Measurements from ENCODE around the gene GRAP2. TPM values are rescaled to one million over a fixed set of nuclear protein-coding genes. Genes with fewer than 3 reads are reported as not detected.

GRAP2 gene
- total and polyA plus RNA-seq, 2 donors (not counting 1 experiment from before 2014, with no cell fraction given): 13.5 to 26.4 TPM

DNA sequence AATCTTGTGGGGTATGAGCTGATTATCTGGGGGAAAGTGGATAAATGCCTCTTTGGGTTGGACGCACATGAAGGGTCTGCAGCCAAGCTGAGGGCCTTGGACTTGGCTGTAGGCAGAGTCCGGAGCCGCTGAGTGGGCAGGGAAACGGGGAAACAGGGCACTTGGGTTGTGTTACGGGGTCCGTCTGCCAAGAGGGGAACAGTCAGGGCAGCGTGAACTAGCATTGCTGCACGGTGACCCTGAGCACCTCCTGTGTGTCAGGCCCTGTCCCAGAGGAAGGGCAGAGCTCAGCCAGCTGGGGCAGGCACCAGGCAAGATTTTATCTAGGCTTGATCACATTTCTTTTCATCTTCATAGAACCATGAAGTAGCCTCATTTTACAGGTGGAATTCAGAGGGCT lies 105.8 kb downstream of the GRAP2 start:
- H3K27ac Mint-ChIP-seq: no peak overlapping the region
- no peak overlapping the region for H3K4me3 Mint-ChIP-seq
- Histone ChIP-seq H3K36me3 (replicated peaks in 1 of 2; ENCODE audit: control extremely low read depth in 1 of 2, control insufficient read depth in 1 of 2, extremely low read depth in 1 of 2, insufficient read depth in 2 of 2, low read length in 1 of 2) (no peaks in the 10 kb centered on the region), H4K20me1 (ENCODE audit: control insufficient read depth, insufficient read depth, low read length, poor library complexity, severe bottlenecking) (no peaks in the 10 kb centered on the region), H3K4me1 (ENCODE audit: control insufficient read depth in 2 of 2, insufficient read depth in 2 of 2, low read length in 2 of 2) (no peaks in the 10 kb centered on the region), H3K4me3 (ENCODE audit: control extremely low read depth in 1 of 5, extremely low read depth in 1 of 5, insufficient read depth in 1 of 5, low read depth in 2 of 5, low read length in 4 of 5) (no peak overlapping the region), H2AFZ (ENCODE audit: insufficient read depth, low read depth, low read length, poor library complexity, severe bottlenecking) (no peak overlapping the region), H3K27ac (ENCODE audit: low read length in 2 of 2) (no peak overlapping the region), H3K9me3 (ENCODE audit: control extremely low read depth in 1 of 3, control insufficient read depth in 2 of 3, insufficient read depth in 1 of 3, low read length in 2 of 3) (no peaks in the 10 kb centered on the region), H3K79me2 (ENCODE audit: control insufficient read depth, insufficient read depth, low read length) (no peaks in the 10 kb centered on the region), H3K4me2 (replicated peaks; ENCODE audit: low read depth, low read length, poor library complexity, severe bottlenecking) (no peak overlapping the region), H3K27me3 (replicated peaks in 1 of 4; ENCODE audit: control extremely low read depth in 1 of 4, control insufficient read depth in 3 of 4, insufficient read depth in 4 of 4, low read length in 3 of 4) (peaks cover 0 to 38% (median 8%) of the 10 kb centered on the region in 4 experiments), H3K9ac (ENCODE audit: low read length) (no peak overlapping the region)
- H3K27me3 Mint-ChIP-seq: peaks cover 49% of the 10 kb centered on the region
- intact Hi-C loops (cut with micrococcal nuclease): no loop called here
- TF ChIP-seq EZH2 (IDR thresholded peaks at IDR 0.05; ENCODE audit: borderline replicate concordance, insufficient read depth, low read depth, low read length, poor library complexity, severe bottlenecking): no peak
- WGBS (ENCODE audit: insufficient coverage): 81% methylated on average over 8 of the region's 8 CpGs
- ATAC-seq (ENCODE audit: low read depth) (no peak), DNase-seq (no peak)
- ChIA-PET CTCF (no interaction called here), POLR2A (no interaction called here)
- no peaks in the 10 kb centered on the region for H3K9me3 Mint-ChIP-seq (ENCODE audit: insufficient read depth)
- no peaks in the 10 kb centered on the region for H3K4me1 Mint-ChIP-seq

DNA sequence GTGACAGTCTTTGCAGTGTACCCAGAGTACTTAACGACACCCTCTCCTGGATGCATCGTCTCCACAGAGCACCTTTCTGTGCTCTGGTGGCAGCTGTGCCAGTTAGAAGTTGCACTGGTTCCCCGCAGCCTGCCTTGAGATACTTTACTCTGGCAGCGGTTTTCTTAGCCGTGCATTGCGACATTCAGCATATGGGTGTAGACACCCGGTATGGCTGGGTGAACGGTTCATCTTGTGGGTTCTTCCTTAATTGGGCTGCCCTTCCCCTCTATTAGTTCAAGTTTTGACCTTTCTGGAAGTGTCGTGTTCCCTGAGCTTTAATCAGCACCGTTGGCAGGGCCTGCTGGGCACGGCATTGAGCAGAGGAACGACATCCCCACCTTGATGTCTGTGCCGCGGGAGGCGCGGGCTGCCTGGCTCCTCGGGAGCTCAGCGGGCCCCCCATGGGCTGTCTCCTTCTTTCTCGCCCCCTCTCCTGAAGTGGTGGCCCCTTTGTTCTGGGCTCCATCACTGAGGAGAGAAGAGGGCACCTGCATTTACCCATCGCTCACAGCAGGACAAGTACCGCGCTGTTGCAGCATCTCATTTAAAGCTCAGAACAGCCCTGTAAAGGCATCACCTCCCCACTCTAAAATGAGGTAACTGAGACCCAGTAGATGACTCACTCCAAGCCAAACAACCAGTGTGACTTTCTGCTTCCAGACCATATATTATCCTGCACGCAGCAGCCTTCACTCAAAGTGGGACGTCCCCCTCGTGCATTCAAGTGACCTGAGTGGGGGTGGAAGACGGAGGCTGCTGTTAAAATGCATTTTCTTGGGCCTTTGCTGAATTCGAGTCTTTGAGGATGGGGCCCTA lies 107.2 kb downstream of the GRAP2 start:
- CTCF ChIA-PET: interaction anchor here (1.8 kb wide), 1 partner anchor 16 kb away, joined by 10 read pairs; no protein-coding TSS in a partner anchor
- no peaks in the 10 kb centered on the region for H3K9me3 ChIP-seq (ENCODE audit: control extremely low read depth in 1 of 3, control insufficient read depth in 2 of 3, insufficient read depth in 1 of 3, low read length in 2 of 3)
- H2AFZ ChIP-seq (ENCODE audit: insufficient read depth, low read depth, low read length, poor library complexity, severe bottlenecking): no peak overlapping the region
- POLR2A ChIA-PET: no interaction called here
- TF ChIP-seq, protein P1, sequence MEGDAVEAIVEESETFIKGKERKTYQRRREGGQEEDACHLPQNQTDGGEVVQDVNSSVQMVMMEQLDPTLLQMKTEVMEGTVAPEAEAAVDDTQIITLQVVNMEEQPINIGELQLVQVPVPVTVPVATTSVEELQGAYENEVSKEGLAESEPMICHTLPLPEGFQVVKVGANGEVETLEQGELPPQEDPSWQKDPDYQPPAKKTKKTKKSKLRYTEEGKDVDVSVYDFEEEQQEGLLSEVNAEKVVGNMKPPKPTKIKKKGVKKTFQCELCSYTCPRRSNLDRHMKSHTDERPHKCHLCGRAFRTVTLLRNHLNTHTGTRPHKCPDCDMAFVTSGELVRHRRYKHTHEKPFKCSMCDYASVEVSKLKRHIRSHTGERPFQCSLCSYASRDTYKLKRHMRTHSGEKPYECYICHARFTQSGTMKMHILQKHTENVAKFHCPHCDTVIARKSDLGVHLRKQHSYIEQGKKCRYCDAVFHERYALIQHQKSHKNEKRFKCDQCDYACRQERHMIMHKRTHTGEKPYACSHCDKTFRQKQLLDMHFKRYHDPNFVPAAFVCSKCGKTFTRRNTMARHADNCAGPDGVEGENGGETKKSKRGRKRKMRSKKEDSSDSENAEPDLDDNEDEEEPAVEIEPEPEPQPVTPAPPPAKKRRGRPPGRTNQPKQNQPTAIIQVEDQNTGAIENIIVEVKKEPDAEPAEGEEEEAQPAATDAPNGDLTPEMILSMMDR (IDR thresholded peaks at IDR 0.05): no peak
- no peak for TF ChIP-seq EZH2 (IDR thresholded peaks at IDR 0.05; ENCODE audit: borderline replicate concordance, insufficient read depth, low read depth, low read length, poor library complexity, severe bottlenecking)
- Mint-ChIP-seq H3K9me3 (ENCODE audit: insufficient read depth) (no peaks in the 10 kb centered on the region), H3K27ac (no peak overlapping the region), H3K27me3 (peaks cover 50% of the 10 kb centered on the region), H3K4me1 (no peaks in the 10 kb centered on the region), H3K4me3 (no peak overlapping the region)
- no peaks in the 10 kb centered on the region for H3K79me2 ChIP-seq (ENCODE audit: control insufficient read depth, insufficient read depth, low read length)
- WGBS (ENCODE audit: insufficient coverage): 82% methylated on average over 21 of the region's 27 CpGs
- peaks cover 0 to 38% (median 8%) of the 10 kb centered on the region in 4 experiments for H3K27me3 ChIP-seq (replicated peaks in 1 of 4; ENCODE audit: control extremely low read depth in 1 of 4, control insufficient read depth in 3 of 4, insufficient read depth in 4 of 4, low read length in 3 of 4)
- no peak overlapping the region for H3K4me3 ChIP-seq (ENCODE audit: control extremely low read depth in 1 of 5, extremely low read depth in 1 of 5, insufficient read depth in 1 of 5, low read depth in 2 of 5, low read length in 4 of 5)
- no peaks in the 10 kb centered on the region for H3K4me1 ChIP-seq (ENCODE audit: control insufficient read depth in 2 of 2, insufficient read depth in 2 of 2, low read length in 2 of 2)
- ATAC-seq (ENCODE audit: low read depth) (no peak), DNase-seq (no peak)
- no peak overlapping the region for H3K4me2 ChIP-seq (replicated peaks; ENCODE audit: low read depth, low read length, poor library complexity, severe bottlenecking)
- intact Hi-C loops (cut with micrococcal nuclease): no loop called here
- H3K36me3 ChIP-seq (replicated peaks in 1 of 2; ENCODE audit: control extremely low read depth in 1 of 2, control insufficient read depth in 1 of 2, extremely low read depth in 1 of 2, insufficient read depth in 2 of 2, low read length in 1 of 2): no peaks in the 10 kb centered on the region
- no peak overlapping the region for H3K27ac ChIP-seq (ENCODE audit: low read length in 2 of 2)
- no peaks in the 10 kb centered on the region for H4K20me1 ChIP-seq (ENCODE audit: control insufficient read depth, insufficient read depth, low read length, poor library complexity, severe bottlenecking)
- H3K9ac ChIP-seq (ENCODE audit: low read length): no peak overlapping the region
